Neural cell (in vitro differentiated cells): Measurements from ENCODE around the gene QSOX2.

ENCODE experiments used
- EZH2 ChIP-seq: fragments of 200-600, 300-800 bp; shearing (Covaris generic), sonication (generic); IDR thresholded peaks from 2 replicates; pipeline ENCODE4 v1.6.1; 2014; ENCODE audit warnings: antibody characterized with exemption, low read length, borderline replicate concordance, mild to moderate bottlenecking; ENCODE audit not compliant: insufficient read depth, poor library complexity, severe bottlenecking
- POLR2AphosphoS5 ChIP-seq: IDR thresholded peaks from 2 replicates; pipeline ENCODE4 v1.6.1; 2012
- RAD21 ChIP-seq: fragments of 450-650 bp; conservative IDR thresholded peaks from 2 replicates; pipeline ENCODE4 v1.6.1; 2014; ENCODE audit warnings: antibody characterized with exemption, mild to moderate bottlenecking, moderate library complexity
- SMC3 ChIP-seq: fragments of 450-650 bp; conservative IDR thresholded peaks from 2 replicates; pipeline ENCODE4 v1.6.1; 2014; ENCODE audit warnings: antibody characterized with exemption, mild to moderate bottlenecking, moderate library complexity; ENCODE audit not compliant: poor library complexity
- TAF1 ChIP-seq: IDR thresholded peaks from 2 replicates; pipeline ENCODE4 v1.6.1; 2012; ENCODE audit warnings: low read depth
- TF ChIP-seq, protein P1 (sequence below): fragments of 450-650 bp; IDR thresholded peaks from 2 replicates; pipeline ENCODE4 v1.5.1; 2014; ENCODE audit warnings: antibody characterized with exemption, mild to moderate bottlenecking, moderate library complexity; ENCODE audit not compliant: poor library complexity, severe bottlenecking
- TF ChIP-seq, protein P2 (sequence below): IDR thresholded peaks from 2 replicates; pipeline ENCODE4 v1.6.1; 2012; ENCODE audit warnings: borderline replicate concordance

DNA sequence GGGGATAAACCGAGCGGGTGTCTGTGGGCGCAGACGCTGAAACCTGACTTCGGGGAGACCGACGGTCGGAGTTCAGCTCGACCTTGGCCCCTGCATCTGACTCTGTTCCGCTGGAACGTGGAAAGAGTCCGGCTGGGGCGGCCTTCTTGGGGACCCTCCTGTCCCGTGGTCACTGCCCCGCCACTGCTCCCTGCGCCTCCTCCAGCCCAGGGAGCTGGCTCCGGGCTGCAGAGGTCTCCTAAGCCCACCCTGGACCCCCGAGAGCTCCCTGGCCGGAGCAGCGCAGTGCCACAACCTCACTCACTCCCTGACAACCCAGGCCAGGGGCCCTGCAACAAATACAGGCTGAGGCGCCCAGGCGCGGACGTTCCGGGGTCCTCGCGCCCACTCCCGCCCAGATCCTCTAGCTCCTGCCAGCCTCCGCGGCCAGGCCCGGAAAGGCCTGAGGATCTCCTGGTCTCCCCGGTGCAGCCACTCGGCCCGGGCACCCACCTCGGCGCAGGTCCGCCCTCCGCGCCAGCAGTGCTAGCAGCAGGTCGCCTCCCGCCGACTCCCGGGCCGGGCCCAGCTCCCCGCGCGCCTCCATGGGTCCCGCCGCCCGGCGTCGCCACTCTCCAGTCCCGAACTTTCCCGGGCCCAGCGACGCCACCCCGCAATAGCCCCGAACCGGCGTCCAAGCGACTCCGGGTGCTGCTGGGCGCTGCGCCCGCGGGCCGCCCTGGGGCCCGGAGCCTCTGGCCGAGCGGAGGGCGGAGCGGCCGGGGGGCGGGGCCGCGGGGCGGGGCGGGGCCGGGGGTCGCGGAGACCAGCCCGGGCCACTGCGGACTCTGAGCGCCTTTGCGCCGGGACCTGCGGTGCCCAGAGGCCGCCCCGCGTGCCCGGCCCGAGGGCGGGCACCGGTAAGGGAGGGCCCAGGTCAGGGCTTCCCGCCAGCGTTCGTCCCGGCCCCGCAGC, 42.9 kb downstream of the QSOX2 start:
- TF ChIP-seq, protein P1, sequence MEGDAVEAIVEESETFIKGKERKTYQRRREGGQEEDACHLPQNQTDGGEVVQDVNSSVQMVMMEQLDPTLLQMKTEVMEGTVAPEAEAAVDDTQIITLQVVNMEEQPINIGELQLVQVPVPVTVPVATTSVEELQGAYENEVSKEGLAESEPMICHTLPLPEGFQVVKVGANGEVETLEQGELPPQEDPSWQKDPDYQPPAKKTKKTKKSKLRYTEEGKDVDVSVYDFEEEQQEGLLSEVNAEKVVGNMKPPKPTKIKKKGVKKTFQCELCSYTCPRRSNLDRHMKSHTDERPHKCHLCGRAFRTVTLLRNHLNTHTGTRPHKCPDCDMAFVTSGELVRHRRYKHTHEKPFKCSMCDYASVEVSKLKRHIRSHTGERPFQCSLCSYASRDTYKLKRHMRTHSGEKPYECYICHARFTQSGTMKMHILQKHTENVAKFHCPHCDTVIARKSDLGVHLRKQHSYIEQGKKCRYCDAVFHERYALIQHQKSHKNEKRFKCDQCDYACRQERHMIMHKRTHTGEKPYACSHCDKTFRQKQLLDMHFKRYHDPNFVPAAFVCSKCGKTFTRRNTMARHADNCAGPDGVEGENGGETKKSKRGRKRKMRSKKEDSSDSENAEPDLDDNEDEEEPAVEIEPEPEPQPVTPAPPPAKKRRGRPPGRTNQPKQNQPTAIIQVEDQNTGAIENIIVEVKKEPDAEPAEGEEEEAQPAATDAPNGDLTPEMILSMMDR, result no peak
- no peak for TF ChIP-seq RAD21
- TF ChIP-seq, protein P2, sequence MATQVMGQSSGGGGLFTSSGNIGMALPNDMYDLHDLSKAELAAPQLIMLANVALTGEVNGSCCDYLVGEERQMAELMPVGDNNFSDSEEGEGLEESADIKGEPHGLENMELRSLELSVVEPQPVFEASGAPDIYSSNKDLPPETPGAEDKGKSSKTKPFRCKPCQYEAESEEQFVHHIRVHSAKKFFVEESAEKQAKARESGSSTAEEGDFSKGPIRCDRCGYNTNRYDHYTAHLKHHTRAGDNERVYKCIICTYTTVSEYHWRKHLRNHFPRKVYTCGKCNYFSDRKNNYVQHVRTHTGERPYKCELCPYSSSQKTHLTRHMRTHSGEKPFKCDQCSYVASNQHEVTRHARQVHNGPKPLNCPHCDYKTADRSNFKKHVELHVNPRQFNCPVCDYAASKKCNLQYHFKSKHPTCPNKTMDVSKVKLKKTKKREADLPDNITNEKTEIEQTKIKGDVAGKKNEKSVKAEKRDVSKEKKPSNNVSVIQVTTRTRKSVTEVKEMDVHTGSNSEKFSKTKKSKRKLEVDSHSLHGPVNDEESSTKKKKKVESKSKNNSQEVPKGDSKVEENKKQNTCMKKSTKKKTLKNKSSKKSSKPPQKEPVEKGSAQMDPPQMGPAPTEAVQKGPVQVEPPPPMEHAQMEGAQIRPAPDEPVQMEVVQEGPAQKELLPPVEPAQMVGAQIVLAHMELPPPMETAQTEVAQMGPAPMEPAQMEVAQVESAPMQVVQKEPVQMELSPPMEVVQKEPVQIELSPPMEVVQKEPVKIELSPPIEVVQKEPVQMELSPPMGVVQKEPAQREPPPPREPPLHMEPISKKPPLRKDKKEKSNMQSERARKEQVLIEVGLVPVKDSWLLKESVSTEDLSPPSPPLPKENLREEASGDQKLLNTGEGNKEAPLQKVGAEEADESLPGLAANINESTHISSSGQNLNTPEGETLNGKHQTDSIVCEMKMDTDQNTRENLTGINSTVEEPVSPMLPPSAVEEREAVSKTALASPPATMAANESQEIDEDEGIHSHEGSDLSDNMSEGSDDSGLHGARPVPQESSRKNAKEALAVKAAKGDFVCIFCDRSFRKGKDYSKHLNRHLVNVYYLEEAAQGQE, result no peak
- TF ChIP-seq POLR2AphosphoS5, result no peak
- no peak for TF ChIP-seq SMC3
- TF ChIP-seq TAF1, result no peak
- TF ChIP-seq EZH2, result peak; percentile 87
